Liver (tissue), 9 donors: ENCODE data around the gene F2RL3. TPM values are rescaled to one million over a fixed set of nuclear protein-coding genes. Genes with fewer than 3 reads are reported as not detected.

Experiments used
- DNase-seq: peaks from one replicate; pipeline ENCODE4 v3.0.0-alpha.2; 2017; ENCODE audit warnings: low spot score
- H3K27ac ChIP-seq, 2 donors: one replicate each; pipeline ENCODE4 v1.7.0; 2013; ENCODE audit warnings: inconsistent platforms in 2 of 2, low read length in 2 of 2, control low read depth in 1 of 2, low read depth in 1 of 2, mild to moderate bottlenecking in 1 of 2
- H3K27me3 ChIP-seq, 4 donors: one replicate each; pipeline versions ENCODE4 v1.6.1 to v1.7.0; 2013; ENCODE audit warnings: low read length in 3 of 4, inconsistent platforms in 1 of 4, mild to moderate bottlenecking in 1 of 4, moderate library complexity in 1 of 4; ENCODE audit not compliant: control insufficient read depth in 4 of 4, insufficient read depth in 4 of 4
- H3K36me3 ChIP-seq, 4 donors: one replicate each; pipeline versions ENCODE4 v1.6.1 to v1.7.0; 2013; ENCODE audit warnings: low read length in 3 of 4, mild to moderate bottlenecking in 3 of 4, low read depth in 1 of 4, moderate library complexity in 1 of 4; ENCODE audit not compliant: control insufficient read depth in 4 of 4, insufficient read depth in 3 of 4
- H3K4me1 ChIP-seq, 4 donors: one replicate each; pipeline versions ENCODE4 v1.6.1 to v1.7.0; 2013; ENCODE audit warnings: low read length in 3 of 4, mild to moderate bottlenecking in 3 of 4, moderate library complexity in 1 of 4; ENCODE audit not compliant: control insufficient read depth in 4 of 4, insufficient read depth in 4 of 4
- H3K4me3 ChIP-seq, 3 donors: one replicate each; pipeline versions ENCODE4 v1.6.1 to v1.7.0; 2013; ENCODE audit warnings: low read length in 3 of 3, control low read depth in 1 of 3, low read depth in 1 of 3, mild to moderate bottlenecking in 1 of 3
- H3K9ac ChIP-seq, 2 donors: one replicate each; pipeline ENCODE4 v1.7.0; 2013; ENCODE audit warnings: low read length in 2 of 2, mild to moderate bottlenecking in 2 of 2, moderate library complexity in 2 of 2, control low read depth in 1 of 2, low read depth in 1 of 2
- H3K9me3 ChIP-seq, 4 donors: one replicate each; pipeline versions ENCODE4 v1.6.1 to v1.7.0; 2013; ENCODE audit warnings: low read length in 3 of 4; ENCODE audit not compliant: control insufficient read depth in 4 of 4
- CTCF ChIP-seq: fragments of 150-350 bp; IDR thresholded peaks from 2 replicates; pipeline ENCODE4 v1.5.1; 2017; ENCODE audit warnings: improper control_type of control experiment, low read depth, low read length; ENCODE audit not compliant: missing input control
- EGR1 ChIP-seq, 2 donors: IDR thresholded peaks; 2 replicates each; pipeline ENCODE4 v1.6.1; 2016 to 2018; ENCODE audit warnings: antibody characterized with exemption in 2 of 2, low read depth in 2 of 2
- FOXA1 ChIP-seq: IDR thresholded peaks from 2 replicates; pipeline ENCODE4 v1.6.1; 2016; ENCODE audit warnings: antibody characterized with exemption
- FOXA2 ChIP-seq: IDR thresholded peaks from 2 replicates; pipeline ENCODE4 v1.6.1; 2016; ENCODE audit warnings: antibody characterized with exemption
- GABPA ChIP-seq, 2 donors: IDR thresholded peaks in 1 of 2; conservative IDR thresholded peaks in 1 of 2; 2 replicates each; pipeline ENCODE4 v1.6.1; 2016; ENCODE audit warnings: antibody characterized with exemption in 2 of 2, mild to moderate bottlenecking in 1 of 2, moderate library complexity in 1 of 2
- HNF4A ChIP-seq, 2 donors: conservative IDR thresholded peaks; 2 replicates each; pipeline ENCODE4 v1.6.1; 2016; ENCODE audit warnings: antibody characterized with exemption in 2 of 2, mild to moderate bottlenecking in 2 of 2
- HNF4G ChIP-seq: IDR thresholded peaks from 2 replicates; pipeline ENCODE4 v1.6.1; 2016; ENCODE audit warnings: antibody characterized with exemption
- JUND ChIP-seq, 2 donors: IDR thresholded peaks; 2 replicates each; pipeline ENCODE4 v1.6.1; 2016; ENCODE audit warnings: antibody characterized with exemption in 2 of 2
- MAX ChIP-seq: IDR thresholded peaks from 2 replicates; pipeline ENCODE4 v1.6.1; 2016; ENCODE audit warnings: antibody characterized with exemption
- NR2F2 ChIP-seq: IDR thresholded peaks from 2 replicates; pipeline ENCODE4 v1.6.1; 2016; ENCODE audit warnings: antibody characterized with exemption
- RAD21 ChIP-seq, 2 donors: IDR thresholded peaks; 2 replicates each; pipeline ENCODE4 v1.6.1; 2016; ENCODE audit warnings: antibody characterized with exemption in 2 of 2, mild to moderate bottlenecking in 2 of 2
- REST ChIP-seq: IDR thresholded peaks from 2 replicates; pipeline ENCODE4 v1.6.1; 2016; ENCODE audit warnings: antibody characterized with exemption, mild to moderate bottlenecking
- SP1 ChIP-seq: IDR thresholded peaks from 2 replicates; pipeline ENCODE4 v1.6.1; 2018; ENCODE audit warnings: antibody characterized with exemption, mild to moderate bottlenecking
- YY1 ChIP-seq: IDR thresholded peaks from 2 replicates; pipeline ENCODE4 v1.6.1; 2016; ENCODE audit warnings: antibody characterized with exemption, mild to moderate bottlenecking
- ZBTB33 ChIP-seq: IDR thresholded peaks from 2 replicates; pipeline ENCODE4 v1.6.1; 2016; ENCODE audit warnings: antibody characterized with exemption
- WGBS: extraction: QIAGEN DNeasy Blood & Tissue Kit; methylation state at CpG from one replicate; pipeline ENCODE4 v1.1.7; 2013; 5-methylcytosine and 5-hydroxymethylcytosine counted together
- polyA plus RNA-seq, 2 donors: library from polyadenylated mRNA; stranded (reverse) in 1 of 2; unstranded in 1 of 2; fragments of 200-250 nt in 1 of 2; fragments of >200 nt in 1 of 2; fragmentation: Nextera tagmentation in 1 of 2; extraction: Ambion mirVana in 1 of 2; gene quantifications; one replicate each; pipeline versions ENCODE4 v1.2.1 to v1.2.3, GENCODE V29; 2013 to 2015
- total RNA-seq, 2 donors: library from RNA; depleted of rRNA; stranded (reverse); fragments of >200 nt; gene quantifications; one replicate each; pipeline ENCODE4 v1.2.3, GENCODE V29; 2014
- donor health status: healthy.
- donor health status: healthy.
- donor health status: healthy.
- donor health status: healthy.
- donor health status: healthy.

Gene F2RL3
- total and polyA plus RNA-seq, 4 donors, result 0.08 to 1.6 (median 0.20) TPM

- TF ChIP-seq ZBTB33 (no peak), JUND (IDR thresholded peaks at IDR 0.05) (no peak), SP1 (no peak)
These were observed 38.7 kb upstream of the F2RL3 start (continued) for GRCh38 chr19:16850133-16850532.

- no peaks in the 10 kb centered on the region for H3K4me1 ChIP-seq
- no peaks in the 10 kb centered on the region for H3K27me3 ChIP-seq
- peaks cover 24 to 75% (median 36%) of the 10 kb centered on the region in 4 donors for H3K36me3 ChIP-seq
- WGBS, result 97% methylated on average over 33 of the region's 33 CpGs
- H3K9me3 ChIP-seq, result no peaks in the 10 kb centered on the region
- no peak overlapping the region for H3K4me3 ChIP-seq
- H3K9ac ChIP-seq, result no peak overlapping the region
- no peak for TF ChIP-seq ZBTB33
- TF ChIP-seq MAX, result no peak
- no peak for TF ChIP-seq GABPA (IDR thresholded peaks at IDR 0.05 in 1 of 2, conservative IDR thresholded peaks at IDR 0.05 in 1 of 2)
- no peak for TF ChIP-seq CTCF
- no peak for TF ChIP-seq HNF4G
- no peak for TF ChIP-seq HNF4A (conservative IDR thresholded peaks at IDR 0.05)
- no peak for TF ChIP-seq FOXA1
- no peak for TF ChIP-seq NR2F2
- no peak for TF ChIP-seq YY1
- TF ChIP-seq RAD21 (IDR thresholded peaks at IDR 0.05), result no peak
- TF ChIP-seq REST, result no peak
- no peak for TF ChIP-seq EGR1 (IDR thresholded peaks at IDR 0.05; ENCODE audit: low read depth in 2 of 2)
- TF ChIP-seq SP1, result no peak
- TF ChIP-seq FOXA2, result no peak
- DNase-seq, result no peak
- no peak overlapping the region for H3K27ac ChIP-seq
These were observed 37.6 kb upstream of the F2RL3 start for GRCh38 chr19:16851031-16851712.
